GM21447 (cell line): ENCODE data around the gene TMA7.
"Not testable (repeated sequence)": the region's sequence is repeated elsewhere in the genome, so short reads cannot be mapped to it uniquely, and the experiment has no call there.

ENCODE experiments used
- ATAC-seq: cut with Tn5 transposase; IDR thresholded peaks from one replicate; pipeline ENCODE4 v1.9.1; 2021; ENCODE audit not compliant: unreplicated experiment

The TMA7 gene

DNA sequence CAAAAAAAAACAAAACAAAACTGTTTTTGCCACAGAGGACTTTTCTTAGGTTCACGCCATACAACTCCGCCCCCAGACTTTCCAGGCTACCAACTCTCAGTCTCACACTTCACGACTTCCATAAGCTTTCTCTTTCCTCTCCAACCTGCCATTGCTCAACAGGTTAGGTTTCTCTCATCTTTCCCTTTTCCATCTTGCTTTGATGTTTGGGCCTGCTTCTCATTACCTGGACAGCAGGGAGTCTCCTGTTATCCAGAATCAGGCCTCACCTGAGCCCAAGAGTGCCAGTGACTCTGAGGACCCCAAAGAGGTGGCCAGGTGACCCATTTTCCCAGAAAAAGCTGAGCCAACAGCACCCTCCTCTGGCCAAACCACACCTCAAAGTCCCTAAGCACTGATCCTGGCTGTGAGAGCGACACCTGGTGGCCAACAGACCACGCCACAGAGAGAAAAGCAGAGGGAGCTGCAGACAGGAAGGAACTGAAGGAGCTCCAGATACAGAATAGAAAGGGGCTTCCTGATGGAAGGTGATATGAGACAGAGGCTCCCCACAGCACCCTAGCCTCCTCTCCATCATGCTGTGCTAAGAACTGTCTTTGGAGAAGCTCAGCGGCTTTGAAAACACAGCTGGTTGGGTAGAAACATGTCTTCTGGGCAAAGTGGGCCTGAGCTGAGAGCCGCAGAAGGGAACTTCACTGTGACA lies 4.1 kb upstream of the TMA7 start:
- ATAC-seq: no peak

DNA sequence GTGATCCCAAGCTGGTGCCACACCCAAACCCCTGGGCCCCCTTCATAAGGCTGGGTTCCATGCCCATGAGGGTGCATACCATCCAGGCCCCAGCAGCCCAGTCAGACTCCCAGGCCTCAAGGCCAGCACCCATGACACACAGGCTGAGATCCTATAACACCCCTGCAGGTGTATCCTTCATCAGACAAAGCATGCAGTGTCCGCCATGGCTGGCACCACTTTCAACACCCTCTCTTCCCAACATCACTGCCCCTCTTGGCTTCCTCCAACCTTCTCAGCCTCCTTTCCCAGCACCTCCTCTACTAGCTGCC lies 3.6 kb upstream of the TMA7 start:
- ATAC-seq: no peak

DNA sequence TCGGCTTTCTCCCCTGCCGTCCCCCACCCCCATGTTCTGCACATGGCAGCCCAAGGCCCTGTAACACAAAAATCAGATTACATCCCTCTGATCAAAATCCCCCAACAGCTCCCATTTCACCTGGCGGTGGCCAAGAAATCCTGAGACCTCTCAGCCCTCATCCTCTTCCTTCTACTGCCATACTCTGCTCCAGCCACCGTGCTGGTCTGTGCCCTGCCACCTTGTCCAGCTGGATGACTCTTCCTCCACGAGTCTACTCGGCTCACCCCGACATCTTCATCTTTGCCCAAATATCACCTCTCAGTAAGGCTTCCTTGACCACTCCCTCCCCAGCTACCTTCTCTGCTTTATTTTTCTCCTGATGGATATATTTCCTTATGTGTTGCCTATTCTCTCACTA lies 3.2 kb upstream of the TMA7 start:
- no peak for ATAC-seq

DNA sequence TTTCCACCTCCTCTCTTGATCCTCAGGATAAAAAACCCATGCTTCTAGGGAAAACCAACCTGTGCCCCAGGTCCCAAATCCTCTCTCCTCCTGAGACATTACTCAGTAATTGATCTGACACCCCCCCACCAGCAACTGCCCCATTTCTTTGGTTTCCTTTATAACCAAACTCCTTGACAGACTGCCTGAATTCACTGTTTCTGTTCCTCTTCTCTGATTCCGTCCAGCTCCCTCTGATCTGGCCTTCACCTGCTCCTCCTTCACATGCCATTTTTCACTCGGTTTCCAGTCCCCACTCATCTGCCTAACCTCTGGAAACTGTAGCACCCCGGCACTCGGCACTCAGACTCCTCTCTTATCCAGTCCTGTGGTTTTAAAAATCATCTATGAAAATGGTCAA lies 2.2 kb upstream of the TMA7 start:
- ATAC-seq: no peak

DNA sequence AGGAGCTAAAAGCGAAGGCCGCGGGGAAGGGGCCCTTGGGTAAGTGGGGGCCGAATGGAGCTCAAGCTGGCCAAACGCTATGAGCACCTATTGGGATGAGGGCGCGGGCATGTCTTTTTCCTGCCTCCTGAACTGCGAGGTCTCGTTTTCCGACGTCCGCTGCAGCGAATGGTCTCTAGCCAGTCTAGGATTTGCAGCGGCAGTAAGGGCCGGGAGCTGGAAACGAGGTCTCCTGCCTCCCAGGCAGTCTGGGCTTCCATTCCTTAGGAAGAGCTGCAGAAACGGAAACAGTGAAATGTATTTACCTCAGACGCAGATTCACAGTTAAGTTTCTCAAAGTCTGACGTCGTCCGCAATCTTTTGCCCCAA lies 517 bp downstream of the TMA7 start:
- peak; percentile 8 for ATAC-seq

DNA sequence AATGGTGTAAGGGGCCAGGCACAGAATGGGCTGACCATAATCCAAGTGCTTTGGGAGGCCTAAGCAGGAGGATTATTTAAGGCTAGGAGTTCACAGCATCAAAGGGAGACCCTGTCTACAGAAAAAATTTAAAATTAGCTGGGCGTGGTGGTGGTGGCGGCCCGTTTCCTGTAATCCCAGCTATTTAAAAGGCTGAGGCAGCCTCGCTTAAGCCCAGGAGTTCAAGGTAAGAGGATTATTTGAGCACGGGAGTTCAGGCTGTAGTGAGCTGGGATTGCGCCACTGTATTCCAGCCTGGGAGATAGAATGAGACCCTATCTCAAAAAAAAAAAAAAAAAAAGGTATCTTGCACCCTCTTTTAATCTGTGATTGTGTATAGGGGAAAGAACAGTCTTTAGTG lies 1.9 kb downstream of the TMA7 start:
- no peak for ATAC-seq

GRCh38 chr3:48445277-48445882 lies 5.3 kb downstream of the TMA7 start:
- ATAC-seq: no peak

- peak; percentile 4 for ATAC-seq
Observed at GRCh38 chr3:48446043-48446424, 6.0 kb downstream of the TMA7 start.

DNA sequence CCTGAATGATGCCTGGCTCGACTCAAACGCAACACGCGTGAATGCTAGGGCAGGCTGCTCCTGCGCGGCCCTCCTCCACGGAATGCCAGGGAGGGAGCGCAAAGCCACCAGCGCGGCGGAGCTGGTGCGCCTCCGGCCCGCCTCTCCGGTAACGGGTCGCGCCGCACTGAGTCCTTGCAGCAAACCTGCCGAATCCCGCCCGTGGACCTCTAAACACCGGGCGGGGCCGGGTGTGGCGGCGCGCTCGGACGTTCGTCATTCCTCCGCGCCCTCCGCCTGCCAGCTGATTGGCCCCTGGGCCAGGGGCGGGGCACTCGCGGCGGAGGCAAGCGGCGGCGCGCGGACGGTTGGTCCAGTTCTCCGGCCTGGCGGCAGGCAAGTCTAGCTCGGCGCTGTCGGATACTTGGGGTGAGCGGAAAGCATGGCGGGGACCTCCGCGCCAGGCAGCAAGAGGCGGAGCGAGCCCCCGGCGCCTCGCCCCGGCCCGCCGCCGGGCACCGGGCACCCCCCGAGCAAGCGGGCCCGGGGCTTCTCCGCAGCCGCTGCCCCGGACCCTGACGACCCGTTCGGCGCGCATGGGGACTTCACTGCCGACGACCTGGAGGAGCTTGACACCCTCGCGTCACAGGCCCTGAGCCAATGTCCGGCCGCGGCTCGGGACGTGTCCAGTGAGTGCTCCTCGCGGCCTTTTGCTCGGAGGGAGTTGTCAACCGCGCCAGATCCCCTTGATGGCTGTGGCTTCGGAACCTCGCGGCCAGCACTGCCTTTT lies 6.6 kb downstream of the TMA7 start, which contains the start of gene ATRIP:
ATRIP (plus strand) TSS at position 313 of the 769 bp plus-strand sequence; CDS start at position 422, 109 bp downstream.
- peak; percentile 68 for ATAC-seq

DNA sequence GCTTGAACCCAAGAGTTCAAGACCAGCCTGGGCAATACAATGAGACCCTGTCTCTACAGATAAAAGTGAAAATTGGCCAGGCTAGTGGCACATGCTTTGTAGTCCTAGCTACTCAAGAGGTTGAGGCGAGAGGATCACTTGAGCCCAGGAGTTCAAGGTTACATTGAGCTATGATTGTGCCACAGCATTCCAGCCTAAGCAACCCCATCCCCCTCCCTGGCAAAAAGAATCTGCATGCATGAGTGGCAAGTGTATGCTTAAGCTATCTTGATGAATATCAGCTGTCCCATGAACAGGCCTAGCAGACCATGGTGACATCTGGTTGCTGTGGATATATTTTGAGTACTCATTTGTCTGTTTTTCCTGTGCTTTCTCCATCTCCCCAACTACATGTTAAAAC lies 11.2 kb downstream of the TMA7 start:
- no peak for ATAC-seq

GRCh38 chr3:48456456-48456855 lies 16.4 kb downstream of the TMA7 start:
- ATAC-seq: no peak

- ATAC-seq: no peak
Observed at GRCh38 chr3:48459331-48459730, 19.3 kb downstream of the TMA7 start.

GRCh38 chr3:48459773-48460516 lies 19.9 kb downstream of the TMA7 start:
- ATAC-seq: no peak

DNA sequence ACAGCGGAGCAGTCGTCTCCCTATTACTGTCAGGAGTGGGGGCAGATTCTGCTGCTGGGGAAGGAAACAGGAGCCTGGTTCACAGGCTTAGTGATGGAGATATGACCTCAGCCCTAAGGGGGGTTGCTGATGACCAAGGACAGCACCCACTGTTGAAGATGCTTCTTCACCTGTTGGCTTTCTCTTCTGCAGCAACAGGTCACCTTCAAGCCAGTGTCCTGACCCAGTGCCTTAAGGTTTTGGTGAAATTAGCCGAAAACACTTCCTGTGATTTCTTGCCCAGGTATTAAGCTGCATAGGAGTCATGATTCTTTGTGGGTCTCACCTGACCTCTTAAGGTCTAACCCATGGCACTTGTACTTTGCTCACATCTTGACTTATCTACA lies 20.5 kb downstream of the TMA7 start:
- no peak for ATAC-seq

- ATAC-seq: not testable (repeated sequence)
Observed at GRCh38 chr3:48461767-48462166, 21.7 kb downstream of the TMA7 start.

- ATAC-seq: no peak
Observed at GRCh38 chr3:48463703-48464102, 23.6 kb downstream of the TMA7 start.

GRCh38 chr3:48464713-48465221 lies 24.7 kb downstream of the TMA7 start:
- no peak for ATAC-seq

DNA sequence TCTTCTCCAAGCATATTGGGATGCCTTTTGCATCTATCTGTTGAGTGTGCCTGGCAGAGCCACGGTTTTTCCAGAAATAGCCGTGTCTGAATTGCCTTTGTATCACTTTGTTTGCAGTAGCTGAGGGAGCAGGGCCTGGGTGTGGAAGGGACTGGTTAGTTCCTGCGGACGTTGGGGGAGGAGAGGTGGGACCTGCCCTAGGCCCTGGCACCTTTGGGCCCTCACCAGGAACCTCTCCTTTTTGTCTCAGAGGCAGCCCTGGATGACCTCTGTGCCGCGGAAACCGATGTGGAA lies 25.1 kb downstream of the TMA7 start:
- no peak for ATAC-seq

GRCh38 chr3:48465531-48466378 lies 25.7 kb downstream of the TMA7 start:
- peak; percentile 77 for ATAC-seq

GRCh38 chr3:48466386-48467109 lies 26.5 kb downstream of the TMA7 start:
- peak; percentile 34 for ATAC-seq
